Trophoblast cell (in vitro differentiated cells and primary cell): ENCODE data around the gene C13orf46.

ENCODE experiments used
- DNase-seq, 2 donors: peaks; one replicate each; pipeline ENCODE4 v3.0.0-alpha.2; 2016
- H2AFZ ChIP-seq: 2 replicates; pipeline ENCODE4 v1.6.1; 2013; ENCODE audit warnings: low read length, moderate library complexity, mild to moderate bottlenecking; ENCODE audit not compliant: insufficient read depth, poor library complexity
- H2AK5ac ChIP-seq: 2 replicates; pipeline ENCODE4 v1.6.1; 2013; ENCODE audit warnings: mild to moderate bottlenecking, low read length
- H2BK120ac ChIP-seq: 2 replicates; pipeline ENCODE4 v1.6.1; 2013; ENCODE audit warnings: low read length, mild to moderate bottlenecking, moderate library complexity; ENCODE audit not compliant: insufficient read depth, poor library complexity
- H2BK12ac ChIP-seq: 2 replicates; pipeline ENCODE4 v1.6.1; 2013; ENCODE audit warnings: mild to moderate bottlenecking, low read length, moderate library complexity
- H2BK5ac ChIP-seq: 2 replicates; pipeline ENCODE4 v1.6.1; 2013; ENCODE audit warnings: low read length, low read depth, moderate library complexity, mild to moderate bottlenecking; ENCODE audit not compliant: poor library complexity
- H3K14ac ChIP-seq: 2 replicates; pipeline ENCODE4 v1.6.1; 2013; ENCODE audit warnings: mild to moderate bottlenecking, low read length
- H3K18ac ChIP-seq: 2 replicates; pipeline ENCODE4 v1.6.1; 2013; ENCODE audit warnings: mild to moderate bottlenecking, low read length
- H3K23ac ChIP-seq: 2 replicates; pipeline ENCODE4 v1.6.1; 2013; ENCODE audit warnings: low read length
- H3K27ac ChIP-seq: 2 replicates; pipeline ENCODE4 v1.5.1; 2013; ENCODE audit warnings: low read depth, mild to moderate bottlenecking, inconsistent platforms, low read length, moderate library complexity
- H3K27me3 ChIP-seq: 2 replicates; pipeline ENCODE4 v1.6.1; 2013; ENCODE audit warnings: inconsistent platforms, mild to moderate bottlenecking, low read length, moderate library complexity; ENCODE audit not compliant: insufficient read depth
- H3K36me3 ChIP-seq, 2 experiments: 1 replicate in 1 of 2; 2 replicates in 1 of 2; pipeline ENCODE4 v1.6.1; 2013; ENCODE audit warnings: low read length in 2 of 2, mild to moderate bottlenecking in 2 of 2, moderate library complexity in 1 of 2; ENCODE audit not compliant: insufficient read depth in 2 of 2, control insufficient read depth in 1 of 2
- H3K4ac ChIP-seq: 2 replicates; pipeline ENCODE4 v1.6.1; 2013; ENCODE audit warnings: low read depth, mild to moderate bottlenecking, low read length, moderate library complexity
- H3K4me1 ChIP-seq, 2 experiments: 1 replicate in 1 of 2; 2 replicates in 1 of 2; pipeline ENCODE4 v1.6.1; 2013; ENCODE audit warnings: low read length in 2 of 2, mild to moderate bottlenecking in 2 of 2, moderate library complexity in 1 of 2; ENCODE audit not compliant: insufficient read depth in 2 of 2, control insufficient read depth in 1 of 2
- H3K4me2 ChIP-seq: 2 replicates; pipeline ENCODE4 v1.6.1; 2013; ENCODE audit warnings: inconsistent platforms, mild to moderate bottlenecking, low read length, moderate library complexity
- H3K4me3 ChIP-seq: 2 replicates; pipeline ENCODE4 v1.5.1; 2013; ENCODE audit warnings: mild to moderate bottlenecking, low read depth, low read length, inconsistent platforms
- H3K79me1 ChIP-seq: one replicate; pipeline ENCODE4 v1.6.1; 2013; ENCODE audit warnings: low read length
- H3K79me2 ChIP-seq: 2 replicates; pipeline ENCODE4 v1.6.1; 2013; ENCODE audit warnings: low read length, mild to moderate bottlenecking; ENCODE audit not compliant: control insufficient read depth, insufficient read depth, poor library complexity
- H3K9ac ChIP-seq: 2 replicates; pipeline ENCODE4 v1.6.1; 2013; ENCODE audit warnings: mild to moderate bottlenecking, low read length
- H3K9me3 ChIP-seq: 2 replicates; pipeline ENCODE4 v1.6.1; 2013; ENCODE audit warnings: low read depth, mild to moderate bottlenecking, control low read depth, inconsistent platforms, low read length; ENCODE audit not compliant: insufficient read depth
- H4K12ac ChIP-seq: 2 replicates; pipeline ENCODE4 v1.6.1; 2013; ENCODE audit warnings: low read depth, mild to moderate bottlenecking, low read length, moderate library complexity
- H4K8ac ChIP-seq: 2 replicates; pipeline ENCODE4 v1.6.1; 2013; ENCODE audit warnings: low read depth, mild to moderate bottlenecking, low read length, moderate library complexity
- H4K91ac ChIP-seq: one replicate; pipeline ENCODE4 v1.6.1; 2013; ENCODE audit warnings: low read depth, mild to moderate bottlenecking, low read length, moderate library complexity
- WGBS: extraction: QIAGEN DNeasy Blood & Tissue Kit; methylation state at CpG from one replicate; pipeline ENCODE4 v1.1.7; 2013; ENCODE audit warnings: missing lambda C conversion rate; ENCODE audit not compliant: insufficient read length, insufficient coverage; ENCODE audit errors: extremely low coverage; 5-methylcytosine and 5-hydroxymethylcytosine counted together

Gene C13orf46

DNA sequence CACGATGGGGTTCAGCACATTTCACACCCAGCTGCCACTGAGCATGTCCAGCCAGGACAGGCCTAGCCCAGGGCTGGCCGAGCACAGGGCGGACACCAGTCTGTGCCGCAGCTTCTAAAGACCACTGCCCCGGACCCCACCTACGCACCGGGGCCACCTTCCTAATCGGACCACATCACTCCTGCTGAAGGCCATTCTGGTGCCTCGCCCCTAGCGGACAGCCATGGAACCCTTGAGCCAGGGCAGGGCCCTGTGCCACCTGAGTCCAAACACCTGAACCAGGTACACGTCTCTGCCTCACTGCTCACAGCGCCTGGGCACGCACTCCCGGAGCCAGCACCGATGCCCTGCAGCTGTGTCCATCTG is 8.4 kb upstream of the C13orf46 start:
- H3K27me3 ChIP-seq: no peaks in the 10 kb centered on the region
- H3K4me2 ChIP-seq: no peak overlapping the region
- no peak overlapping the region for H2AFZ ChIP-seq
- no peak overlapping the region for H3K18ac ChIP-seq
- no peak overlapping the region for H3K23ac ChIP-seq
- no peak overlapping the region for H2BK12ac ChIP-seq
- no peak overlapping the region for H3K9ac ChIP-seq
- no peak overlapping the region for H3K4me3 ChIP-seq
- H3K14ac ChIP-seq: no peak overlapping the region
- no peaks in the 10 kb centered on the region for H3K79me1 ChIP-seq
- H2BK5ac ChIP-seq: no peak overlapping the region
- no peak overlapping the region for H2BK120ac ChIP-seq
- H4K8ac ChIP-seq: no peak overlapping the region
- DNase-seq: no peak
- no peak overlapping the region for H2AK5ac ChIP-seq
- H3K36me3 ChIP-seq: peaks cover 18 to 33% of the 10 kb centered on the region in 2 experiments
- H3K4me1 ChIP-seq: peaks cover under 1 to 1% of the 10 kb centered on the region in 2 experiments
- no peak overlapping the region for H4K12ac ChIP-seq
- H3K9me3 ChIP-seq: peaks cover 17% of the 10 kb centered on the region
- H3K4ac ChIP-seq: no peak overlapping the region
- H3K79me2 ChIP-seq: no peaks in the 10 kb centered on the region
- no peak overlapping the region for H4K91ac ChIP-seq
- WGBS: no CpG with 5 or more reads among the region's 15 CpGs
- H3K27ac ChIP-seq: no peak overlapping the region

DNA sequence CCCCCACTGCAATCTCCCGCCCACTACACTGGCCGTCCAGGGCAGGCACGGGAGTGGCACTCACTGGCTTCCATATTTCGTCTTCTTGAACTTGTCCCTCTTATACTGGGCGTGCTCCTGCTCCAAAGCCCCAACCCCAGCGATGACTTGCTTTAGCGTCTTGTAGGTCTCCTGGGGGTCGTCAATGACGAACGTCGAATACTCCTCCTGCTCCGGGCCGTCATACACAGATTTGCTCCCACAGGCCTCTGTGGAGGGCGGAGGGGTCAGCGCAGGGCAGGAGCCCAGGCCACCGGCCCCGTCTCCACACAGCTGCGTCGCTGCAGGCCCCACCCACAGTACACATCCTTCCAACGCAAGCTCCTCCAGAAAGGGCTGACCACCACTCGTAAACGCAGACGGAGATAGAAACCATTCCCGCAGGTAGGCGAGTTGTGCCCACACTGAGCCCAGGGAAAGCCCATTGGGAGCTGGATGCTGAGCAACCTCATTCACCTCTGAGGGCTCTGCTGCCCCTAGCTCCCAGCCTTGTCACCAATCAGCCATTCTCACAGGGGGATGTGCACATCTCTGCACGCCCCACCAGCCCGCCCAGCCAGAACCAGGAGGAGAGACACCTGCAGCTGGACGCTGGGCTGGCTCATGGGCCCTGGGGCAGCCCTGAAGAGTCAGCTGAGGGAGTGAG is 7.9 kb upstream of the C13orf46 start:
- H3K36me3 ChIP-seq: peaks cover 18 to 36% of the 10 kb centered on the region in 2 experiments
- H4K8ac ChIP-seq: no peak overlapping the region
- H3K4me3 ChIP-seq: no peak overlapping the region
- no peaks in the 10 kb centered on the region for H3K79me2 ChIP-seq
- no peak overlapping the region for H3K4ac ChIP-seq
- peaks cover 5 to 7% of the 10 kb centered on the region in 2 experiments for H3K4me1 ChIP-seq
- no peaks in the 10 kb centered on the region for H3K27me3 ChIP-seq
- H3K18ac ChIP-seq: no peak overlapping the region
- H3K27ac ChIP-seq: no peak overlapping the region
- DNase-seq: no peak
- no peak overlapping the region for H4K91ac ChIP-seq
- no peak overlapping the region for H3K14ac ChIP-seq
- peaks cover under 1% of the 10 kb centered on the region for H3K79me1 ChIP-seq
- no CpG with 5 or more reads among the region's 28 CpGs for WGBS
- no peak overlapping the region for H2AFZ ChIP-seq
- H2AK5ac ChIP-seq: no peak overlapping the region
- H4K12ac ChIP-seq: no peak overlapping the region
- H2BK12ac ChIP-seq: no peak overlapping the region
- no peak overlapping the region for H3K4me2 ChIP-seq
- H3K9me3 ChIP-seq: peaks cover 19% of the 10 kb centered on the region
- H3K9ac ChIP-seq: no peak overlapping the region
- no peak overlapping the region for H3K23ac ChIP-seq
- H2BK120ac ChIP-seq: no peak overlapping the region
- no peak overlapping the region for H2BK5ac ChIP-seq

DNA sequence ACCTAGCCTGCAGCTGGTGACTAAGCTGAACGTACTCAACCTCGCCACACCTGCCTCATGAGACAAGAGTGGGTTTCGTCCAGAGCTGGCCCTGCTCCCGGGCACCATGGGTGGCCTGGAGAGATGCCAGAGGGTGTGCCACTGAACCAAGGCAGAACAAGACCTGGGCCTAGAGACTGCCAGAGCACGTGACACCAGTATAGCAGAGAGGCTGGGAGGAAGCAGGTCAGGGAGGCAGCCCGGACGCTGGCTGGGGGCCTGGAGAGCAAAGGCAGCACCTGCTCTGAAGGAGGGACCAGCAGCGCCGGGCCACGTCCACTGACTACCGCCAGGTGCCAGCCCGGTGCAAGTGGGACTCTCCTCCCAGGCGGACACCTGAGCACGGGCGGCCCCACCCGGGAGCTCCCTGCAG is 7.3 kb upstream of the C13orf46 start:
- H3K18ac ChIP-seq: no peak overlapping the region
- peaks cover 19% of the 10 kb centered on the region for H3K9me3 ChIP-seq
- no peaks in the 10 kb centered on the region for H3K27me3 ChIP-seq
- H2AK5ac ChIP-seq: no peak overlapping the region
- no peak overlapping the region for H3K14ac ChIP-seq
- H3K36me3 ChIP-seq: peaks cover 18 to 36% of the 10 kb centered on the region in 2 experiments
- H3K4me3 ChIP-seq: no peak overlapping the region
- no peak overlapping the region for H2BK120ac ChIP-seq
- no peak overlapping the region for H3K27ac ChIP-seq
- H3K4ac ChIP-seq: no peak overlapping the region
- H3K79me1 ChIP-seq: peaks cover 3% of the 10 kb centered on the region
- no peak overlapping the region for H4K8ac ChIP-seq
- no peak for DNase-seq
- no peaks in the 10 kb centered on the region for H3K79me2 ChIP-seq
- H3K4me2 ChIP-seq: no peak overlapping the region
- no peak overlapping the region for H2AFZ ChIP-seq
- no peak overlapping the region for H2BK5ac ChIP-seq
- no peak overlapping the region for H3K9ac ChIP-seq
- H3K23ac ChIP-seq: no peak overlapping the region
- peaks cover 8 to 10% of the 10 kb centered on the region in 2 experiments for H3K4me1 ChIP-seq
- no peak overlapping the region for H4K12ac ChIP-seq
- H2BK12ac ChIP-seq: no peak overlapping the region
- WGBS: no CpG with 5 or more reads among the region's 16 CpGs
- H4K91ac ChIP-seq: no peak overlapping the region

DNA sequence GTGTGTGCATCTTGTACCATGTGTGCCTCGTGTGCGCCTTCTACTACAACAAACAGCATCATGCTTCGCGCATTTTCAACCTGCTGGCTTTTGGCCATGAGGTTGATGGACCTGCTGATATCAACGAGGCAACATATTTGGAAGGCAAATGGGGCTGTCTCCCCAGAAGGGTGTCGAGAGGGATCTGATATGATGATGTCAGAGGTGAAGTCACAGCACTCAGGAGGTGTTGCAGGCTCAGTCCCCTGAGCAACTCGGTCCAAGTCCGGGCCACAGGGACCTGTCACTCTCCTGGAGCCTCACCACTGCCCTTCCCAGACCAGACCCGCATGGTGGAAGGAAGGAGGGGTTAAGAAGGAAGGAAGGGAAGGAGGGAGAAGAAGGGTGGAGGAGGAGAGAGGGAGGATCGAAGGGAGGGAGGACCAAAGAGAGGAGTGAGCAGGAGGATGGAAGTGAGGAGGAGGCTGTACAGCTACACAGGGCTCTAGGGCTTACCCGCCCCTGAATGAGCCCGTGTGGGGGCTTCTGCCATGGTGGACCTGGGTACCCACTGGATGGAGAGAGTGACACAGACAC is 6.7 kb upstream of the C13orf46 start:
- Histone ChIP-seq H4K8ac (no peak overlapping the region), H3K27me3 (no peaks in the 10 kb centered on the region), H2BK5ac (no peak overlapping the region), H3K9ac (no peak overlapping the region), H3K4ac (no peak overlapping the region), H3K4me2 (no peak overlapping the region), H3K79me2 (no peaks in the 10 kb centered on the region), H3K23ac (no peak overlapping the region), H2BK120ac (no peak overlapping the region), H4K91ac (no peak overlapping the region), H3K4me3 (peak overlapping the region; percentile 13), H3K36me3 (peaks cover 19 to 36% of the 10 kb centered on the region in 2 experiments), H2AFZ (no peak overlapping the region), H4K12ac (no peak overlapping the region), H2BK12ac (no peak overlapping the region), H3K9me3 (peaks cover 19% of the 10 kb centered on the region), H3K18ac (no peak overlapping the region), H3K14ac (no peak overlapping the region), H3K27ac (no peak overlapping the region), H2AK5ac (no peak overlapping the region), H3K4me1 (peaks cover 8 to 10% of the 10 kb centered on the region in 2 experiments), H3K79me1 (peaks cover 3% of the 10 kb centered on the region)
- 100% methylated on average over 1 of the region's 12 CpGs for WGBS
- no peak for DNase-seq
